Glutamatergic neuron (in vitro differentiated cells): ENCODE results near the gene SLC22A31. TPM values are rescaled to one million over a fixed set of nuclear protein-coding genes. Genes with fewer than 3 reads are reported as not detected.

ENCODE experiments used
- DNase-seq: peaks from one replicate; pipeline ENCODE4 v3.0.0; 2022
- H3K27ac Mint-ChIP-seq: one replicate; pipeline ENCODE4 v1.8.0; 2020; ENCODE audit warnings: mild to moderate bottlenecking, mixed read lengths, inconsistent platforms; ENCODE audit not compliant: unreplicated experiment
- H3K27me3 Mint-ChIP-seq: one replicate; pipeline ENCODE4 v1.8.0; 2020; ENCODE audit warnings: mild to moderate bottlenecking, moderate library complexity, mixed read lengths, inconsistent platforms; ENCODE audit not compliant: unreplicated experiment
- H3K36me3 Mint-ChIP-seq: one replicate; pipeline ENCODE4 v1.8.0; 2020; ENCODE audit warnings: mild to moderate bottlenecking, mixed read lengths, inconsistent platforms; ENCODE audit not compliant: unreplicated experiment
- H3K4me1 Mint-ChIP-seq: one replicate; pipeline ENCODE4 v1.8.0; 2020; ENCODE audit warnings: mild to moderate bottlenecking, low read depth, mixed read lengths, inconsistent platforms; ENCODE audit not compliant: unreplicated experiment
- H3K4me3 Mint-ChIP-seq: one replicate; pipeline ENCODE4 v1.8.0; 2020; ENCODE audit warnings: mild to moderate bottlenecking, mixed read lengths, inconsistent platforms; ENCODE audit not compliant: unreplicated experiment
- H3K9me3 Mint-ChIP-seq: one replicate; pipeline ENCODE4 v1.8.0; 2020; ENCODE audit warnings: mild to moderate bottlenecking, moderate library complexity, mixed read lengths, inconsistent platforms; ENCODE audit not compliant: unreplicated experiment
- total RNA-seq: library from RNA; stranded (reverse); fragmentation: NEBNext Ultra II Directional; extraction: Animal tissue kit (Norgen Biotek cat#: 25700); gene quantifications from one replicate; pipeline ENCODE4 v1.2.1, GENCODE V29; 2021; ENCODE audit not compliant: unreplicated experiment
- TF ChIP-seq, protein P1 (sequence below): fragments of 200-600 bp; sonication (generic); IDR thresholded peaks from one replicate; pipeline ENCODE4 v1.5.0; 2021; ENCODE audit not compliant: partially characterized antibody, unreplicated experiment

SLC22A31 gene
- total RNA-seq, 1 donor from 2014 or later, result 3.9 TPM

DNA sequence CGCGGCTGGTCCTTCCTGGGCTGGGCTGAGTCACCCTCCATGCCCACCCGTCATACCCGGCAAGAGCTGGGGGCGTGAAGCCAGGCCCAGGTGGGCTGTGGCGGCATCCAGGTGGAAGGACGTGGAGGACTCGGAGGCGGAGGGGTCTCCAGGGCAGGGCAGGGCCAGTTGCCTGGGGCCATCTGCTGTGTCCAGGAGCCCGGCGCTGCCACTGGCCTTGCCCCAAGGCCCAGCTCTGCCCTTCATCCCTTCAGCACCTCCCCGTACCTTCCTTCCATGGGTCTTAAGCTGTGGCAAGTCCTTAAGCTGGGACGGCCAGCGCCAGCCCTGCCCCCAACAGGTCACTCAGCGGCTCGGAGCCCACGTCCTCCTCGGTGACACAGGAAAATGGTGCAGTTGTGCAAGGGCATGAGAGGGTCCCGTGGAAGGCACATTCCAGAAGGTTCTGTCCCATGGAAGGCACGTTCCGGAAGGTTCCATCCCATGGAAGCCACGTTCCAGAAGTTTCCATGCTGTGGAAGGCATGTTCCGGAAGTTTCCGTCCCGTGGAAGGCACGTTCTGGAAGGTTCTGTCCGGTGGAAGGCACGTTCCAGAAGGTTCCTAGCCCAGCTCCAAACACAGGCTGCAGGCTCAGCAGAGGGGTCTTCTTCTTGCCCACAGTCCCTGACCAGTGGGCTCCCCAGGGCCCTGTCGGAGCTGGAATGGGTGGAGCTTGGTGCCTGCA lies 39.2 kb downstream of the SLC22A31 start:
- peaks cover 12% of the 10 kb centered on the region for H3K27me3 Mint-ChIP-seq
- H3K4me3 Mint-ChIP-seq, result no peak overlapping the region
- peaks cover 12% of the 10 kb centered on the region for H3K4me1 Mint-ChIP-seq
- no peak for DNase-seq
- peaks cover 8% of the 10 kb centered on the region for H3K9me3 Mint-ChIP-seq
- H3K27ac Mint-ChIP-seq, result no peak overlapping the region
- H3K36me3 Mint-ChIP-seq, result no peaks in the 10 kb centered on the region
- TF ChIP-seq, protein P1, sequence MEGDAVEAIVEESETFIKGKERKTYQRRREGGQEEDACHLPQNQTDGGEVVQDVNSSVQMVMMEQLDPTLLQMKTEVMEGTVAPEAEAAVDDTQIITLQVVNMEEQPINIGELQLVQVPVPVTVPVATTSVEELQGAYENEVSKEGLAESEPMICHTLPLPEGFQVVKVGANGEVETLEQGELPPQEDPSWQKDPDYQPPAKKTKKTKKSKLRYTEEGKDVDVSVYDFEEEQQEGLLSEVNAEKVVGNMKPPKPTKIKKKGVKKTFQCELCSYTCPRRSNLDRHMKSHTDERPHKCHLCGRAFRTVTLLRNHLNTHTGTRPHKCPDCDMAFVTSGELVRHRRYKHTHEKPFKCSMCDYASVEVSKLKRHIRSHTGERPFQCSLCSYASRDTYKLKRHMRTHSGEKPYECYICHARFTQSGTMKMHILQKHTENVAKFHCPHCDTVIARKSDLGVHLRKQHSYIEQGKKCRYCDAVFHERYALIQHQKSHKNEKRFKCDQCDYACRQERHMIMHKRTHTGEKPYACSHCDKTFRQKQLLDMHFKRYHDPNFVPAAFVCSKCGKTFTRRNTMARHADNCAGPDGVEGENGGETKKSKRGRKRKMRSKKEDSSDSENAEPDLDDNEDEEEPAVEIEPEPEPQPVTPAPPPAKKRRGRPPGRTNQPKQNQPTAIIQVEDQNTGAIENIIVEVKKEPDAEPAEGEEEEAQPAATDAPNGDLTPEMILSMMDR, result no peak

DNA sequence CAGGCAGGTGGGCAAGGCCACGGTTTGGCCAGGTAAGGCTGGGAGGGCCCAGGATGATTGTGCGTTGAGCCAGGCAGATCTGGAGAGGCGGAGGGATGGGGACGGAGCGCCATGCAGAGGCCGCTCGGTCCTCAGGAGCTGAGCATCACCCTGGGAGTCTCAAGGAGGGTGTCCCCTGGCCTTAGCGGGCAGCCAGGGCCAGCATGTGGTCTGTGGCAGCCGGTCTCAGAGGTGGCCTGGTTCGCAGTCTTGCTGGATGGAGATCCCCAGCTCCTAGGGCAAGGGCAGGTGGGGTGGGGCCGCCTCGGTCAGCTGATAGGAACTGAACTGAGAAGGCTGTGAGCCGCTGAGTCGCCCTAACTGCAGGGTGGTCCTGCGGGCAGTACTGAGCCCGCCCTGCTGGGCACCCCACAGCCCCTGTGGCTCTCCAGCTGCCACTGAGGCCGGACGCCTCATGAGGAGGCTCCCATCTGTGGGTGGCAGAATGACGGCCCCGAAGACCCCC lies 40.4 kb downstream of the SLC22A31 start:
- Mint-ChIP-seq H3K9me3 (peaks cover 8% of the 10 kb centered on the region), H3K4me3 (no peak overlapping the region)

GRCh38 chr16:89159066-89159849 lies 41.1 kb downstream of the SLC22A31 start:
- Mint-ChIP-seq H3K4me1 (peaks cover 17% of the 10 kb centered on the region), H3K4me3 (no peak overlapping the region), H3K9me3 (peaks cover 8% of the 10 kb centered on the region), H3K27ac (no peak overlapping the region), H3K36me3 (no peaks in the 10 kb centered on the region), H3K27me3 (peaks cover 14% of the 10 kb centered on the region)
- no peak for DNase-seq
- TF ChIP-seq, protein P1, result no peak

More for the DNA sequence above, 40.4 kb downstream of the SLC22A31 start:
- no peak overlapping the region for H3K27ac Mint-ChIP-seq
- DNase-seq, result no peak
- TF ChIP-seq, protein P1, result no peak
- peaks cover 12% of the 10 kb centered on the region for H3K27me3 Mint-ChIP-seq
- H3K4me1 Mint-ChIP-seq, result peaks cover 20% of the 10 kb centered on the region
- no peaks in the 10 kb centered on the region for H3K36me3 Mint-ChIP-seq

DNA sequence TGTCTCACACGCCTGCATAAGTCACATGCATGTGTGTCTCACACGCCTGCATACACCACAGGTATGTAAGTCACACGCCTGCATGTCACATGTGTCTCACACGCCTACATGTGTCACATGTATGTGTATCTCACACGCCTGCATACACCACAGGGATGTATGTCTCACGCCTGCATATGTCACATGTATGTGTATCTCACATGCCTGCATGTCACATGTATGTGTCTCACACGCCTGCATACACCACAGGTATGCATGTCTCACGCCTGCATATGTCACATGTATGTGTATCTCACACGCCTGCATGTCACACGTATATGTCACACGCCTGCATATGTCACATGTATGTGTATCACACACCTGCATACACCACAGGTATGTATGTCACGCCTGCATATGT lies 42.6 kb downstream of the SLC22A31 start:
- H3K27ac Mint-ChIP-seq, result no peak overlapping the region
- DNase-seq, result no peak
- H3K27me3 Mint-ChIP-seq, result peaks cover 14% of the 10 kb centered on the region
- peaks cover 8% of the 10 kb centered on the region for H3K9me3 Mint-ChIP-seq
- H3K4me1 Mint-ChIP-seq, result peaks cover 10% of the 10 kb centered on the region
- no peak overlapping the region for H3K4me3 Mint-ChIP-seq
- peaks cover under 1% of the 10 kb centered on the region for H3K36me3 Mint-ChIP-seq
- TF ChIP-seq, protein P1, result no peak
